Activated T-helper 1 cell treated with anti-CD3 and anti-CD28 coated beads, Interleukin-12 subunit alpha, Interleukin-12 subunit beta, Interleukin-2, Interleukin-4 antibody, amounts not matched to agents 30 ng/mL and 10 ng/mL and 1 ng/mL, durations not matched to agents 14 hours and 24 hours and 36 hours (primary cell): ENCODE measurements around the gene KRTAP10-3. TPM values are rescaled to one million over a fixed set of nuclear protein-coding genes. Genes with fewer than 3 reads are reported as not detected.
"Not testable (repeated sequence)": the region's sequence is repeated elsewhere in the genome, so short reads cannot be mapped to it uniquely, and the experiment has no call there.

Experiments used
- DNase-seq: peaks from one replicate; pipeline ENCODE4 v3.0.0; 2021; ENCODE audit warnings: low spot score
- H3K27ac Mint-ChIP-seq: one replicate; pipeline ENCODE4 v1.8.0; 2021; ENCODE audit warnings: mild to moderate bottlenecking, mixed read lengths
- H3K27me3 Mint-ChIP-seq: one replicate; pipeline ENCODE4 v1.8.0; 2022; ENCODE audit warnings: mild to moderate bottlenecking, moderate library complexity, mixed read lengths; ENCODE audit not compliant: insufficient read depth
- H3K36me3 Mint-ChIP-seq: one replicate; pipeline ENCODE4 v1.8.0; 2021; ENCODE audit warnings: low read depth, mixed read lengths
- H3K4me1 Mint-ChIP-seq: one replicate; pipeline ENCODE4 v1.8.0; 2021; ENCODE audit warnings: low read depth, mixed read lengths
- H3K4me3 Mint-ChIP-seq: one replicate; pipeline ENCODE4 v1.8.0; 2021; ENCODE audit warnings: mild to moderate bottlenecking, moderate library complexity, mixed read lengths
- H3K9me3 Mint-ChIP-seq: one replicate; pipeline ENCODE4 v1.8.0; 2021; ENCODE audit warnings: mixed read lengths
- intact Hi-C: fragments of 100-400 bp; cut with micrococcal nuclease; formaldehyde crosslinking; loops from one replicate; pipeline ENCODE4 v1.15.1; 2024
- total RNA-seq: library from RNA; stranded (reverse); gene quantifications from 2 replicates; pipeline ENCODE4 v1.2.3, GENCODE V29; 2022

KRTAP10-3 gene
- total RNA-seq, 1 donor from 2014 or later: not detected

- H3K27me3 Mint-ChIP-seq: peaks cover 2% of the 10 kb centered on the region
- H3K4me3 Mint-ChIP-seq: no peak overlapping the region
- DNase-seq: no peak
- no peaks in the 10 kb centered on the region for H3K36me3 Mint-ChIP-seq
- no peak overlapping the region for H3K27ac Mint-ChIP-seq
- peaks cover 26% of the 10 kb centered on the region for H3K9me3 Mint-ChIP-seq
- intact Hi-C loops: loop anchor here (2.0 kb wide), 1 partner anchor 28 kb away; the partner anchor contains the start of gene KRTAP10-7
- no peaks in the 10 kb centered on the region for H3K4me1 Mint-ChIP-seq
These were observed 14.5 kb upstream of the KRTAP10-3 start for GRCh38 chr21:44572959-44573583.

- no peak overlapping the region for H3K4me3 Mint-ChIP-seq
- no peaks in the 10 kb centered on the region for H3K36me3 Mint-ChIP-seq
- H3K9me3 Mint-ChIP-seq: peaks cover 17% of the 10 kb centered on the region
- peaks cover 2% of the 10 kb centered on the region for H3K27me3 Mint-ChIP-seq
- intact Hi-C loops: loop anchor here (2.0 kb wide), 1 partner anchor 29 kb away; the partner anchor contains the start of gene KRTAP10-7
- no peak for DNase-seq
- no peaks in the 10 kb centered on the region for H3K4me1 Mint-ChIP-seq
- H3K27ac Mint-ChIP-seq: no peak overlapping the region
These were observed 13.5 kb upstream of the KRTAP10-3 start for GRCh38 chr21:44571844-44572782.

GRCh38 chr21:44571296-44571695 lies 12.7 kb upstream of the KRTAP10-3 start:
- intact Hi-C loops: no loop called here

GRCh38 chr21:44569861-44570517 lies 11.4 kb upstream of the KRTAP10-3 start:
- peaks cover 5% of the 10 kb centered on the region for H3K9me3 Mint-ChIP-seq
- DNase-seq: no peak
- intact Hi-C loops: no loop called here

More at GRCh38 chr21:44571296-44571695, 12.7 kb upstream of the KRTAP10-3 start:
- DNase-seq: no peak
- H3K36me3 Mint-ChIP-seq: no peaks in the 10 kb centered on the region
- peaks cover 11% of the 10 kb centered on the region for H3K9me3 Mint-ChIP-seq
- H3K4me3 Mint-ChIP-seq: no peak overlapping the region
- no peak overlapping the region for H3K27ac Mint-ChIP-seq
- peaks cover 6% of the 10 kb centered on the region for H3K27me3 Mint-ChIP-seq
- H3K4me1 Mint-ChIP-seq: no peaks in the 10 kb centered on the region

GRCh38 chr21:44568667-44569556 lies 10.3 kb upstream of the KRTAP10-3 start:
- Mint-ChIP-seq H3K4me1 (peaks cover 16% of the 10 kb centered on the region), H3K36me3 (no peaks in the 10 kb centered on the region), H3K27me3 (peaks cover 6% of the 10 kb centered on the region), H3K9me3 (peaks cover 5% of the 10 kb centered on the region), H3K27ac (no peak overlapping the region), H3K4me3 (no peak overlapping the region)
- intact Hi-C loops: no loop called here
- DNase-seq: no peak

More at GRCh38 chr21:44569861-44570517, 11.4 kb upstream of the KRTAP10-3 start:
- no peak overlapping the region for H3K27ac Mint-ChIP-seq
- H3K4me1 Mint-ChIP-seq: peaks cover 6% of the 10 kb centered on the region
- H3K4me3 Mint-ChIP-seq: no peak overlapping the region
- no peaks in the 10 kb centered on the region for H3K36me3 Mint-ChIP-seq
- H3K27me3 Mint-ChIP-seq: peaks cover 6% of the 10 kb centered on the region

GRCh38 chr21:44568261-44568660 lies 9.7 kb upstream of the KRTAP10-3 start:
- Mint-ChIP-seq H3K27ac (no peak overlapping the region), H3K4me1 (peaks cover 16% of the 10 kb centered on the region), H3K9me3 (peaks cover 5% of the 10 kb centered on the region), H3K4me3 (no peak overlapping the region), H3K36me3 (no peaks in the 10 kb centered on the region), H3K27me3 (peaks cover 6% of the 10 kb centered on the region)
- intact Hi-C loops: no loop called here
- DNase-seq: no peak

GRCh38 chr21:44567481-44568171 lies 9.0 kb upstream of the KRTAP10-3 start:
- H3K27ac Mint-ChIP-seq: no peak overlapping the region
- H3K9me3 Mint-ChIP-seq: peaks cover 6% of the 10 kb centered on the region
- H3K36me3 Mint-ChIP-seq: no peaks in the 10 kb centered on the region
- no peak overlapping the region for H3K4me3 Mint-ChIP-seq
- no peak for DNase-seq
- intact Hi-C loops: no loop called here
- H3K4me1 Mint-ChIP-seq: peaks cover 16% of the 10 kb centered on the region
- H3K27me3 Mint-ChIP-seq: peaks cover 6% of the 10 kb centered on the region

- peaks cover 10% of the 10 kb centered on the region for H3K9me3 Mint-ChIP-seq
- no peak for DNase-seq
- H3K36me3 Mint-ChIP-seq: no peaks in the 10 kb centered on the region
- no peak overlapping the region for H3K27ac Mint-ChIP-seq
- no peak overlapping the region for H3K4me3 Mint-ChIP-seq
- H3K4me1 Mint-ChIP-seq: peaks cover 16% of the 10 kb centered on the region
- intact Hi-C loops: no loop called here
- H3K27me3 Mint-ChIP-seq: peaks cover 6% of the 10 kb centered on the region
These were observed 7.8 kb upstream of the KRTAP10-3 start for GRCh38 chr21:44566403-44566802.

- no peak for DNase-seq
- peak overlapping the region; percentile 9 for H3K4me3 Mint-ChIP-seq
- H3K36me3 Mint-ChIP-seq: peaks cover 4% of the 10 kb centered on the region
- intact Hi-C loops: no loop called here
- H3K27ac Mint-ChIP-seq: peak overlapping the region; percentile 46
- H3K9me3 Mint-ChIP-seq: peaks cover 15% of the 10 kb centered on the region
- peaks cover 16% of the 10 kb centered on the region for H3K4me1 Mint-ChIP-seq
- peaks cover 6% of the 10 kb centered on the region for H3K27me3 Mint-ChIP-seq
These were observed 6.4 kb upstream of the KRTAP10-3 start for GRCh38 chr21:44564886-44565598.

GRCh38 chr21:44564099-44564498 lies 5.5 kb upstream of the KRTAP10-3 start:
- peaks cover 4% of the 10 kb centered on the region for H3K36me3 Mint-ChIP-seq
- no peak overlapping the region for H3K27ac Mint-ChIP-seq

GRCh38 chr21:44558329-44558675 lies 293 bp downstream of the KRTAP10-3 start:
- intact Hi-C loops, H3K4me1 Mint-ChIP-seq, H3K27ac Mint-ChIP-seq, DNase-seq, H3K36me3 Mint-ChIP-seq, H3K4me3 Mint-ChIP-seq: not testable (repeated sequence)
- H3K9me3 Mint-ChIP-seq: peaks cover 15% of the 10 kb centered on the region
- peaks cover 15% of the 10 kb centered on the region for H3K27me3 Mint-ChIP-seq

More at GRCh38 chr21:44564099-44564498, 5.5 kb upstream of the KRTAP10-3 start:
- intact Hi-C loops: no loop called here
- H3K4me1 Mint-ChIP-seq: peaks cover 16% of the 10 kb centered on the region
- peaks cover 15% of the 10 kb centered on the region for H3K9me3 Mint-ChIP-seq
- H3K4me3 Mint-ChIP-seq: no peak overlapping the region
- H3K27me3 Mint-ChIP-seq: peaks cover 10% of the 10 kb centered on the region
- DNase-seq: no peak
